Kidney capillary endothelial cell (primary cell): Measurements from ENCODE around the gene TTC23.

Experiments used
- DNase-seq: peaks from one replicate; pipeline ENCODE4 v3.0.0-alpha.2; 2018; ENCODE audit warnings: low spot score

TTC23 gene

GRCh38 chr15:99165020-99165790, 84.2 kb downstream of the TTC23 start:
- no peak for DNase-seq

- DNase-seq, result no peak
Measured at GRCh38 chr15:99164119-99164518, 85.3 kb downstream of the TTC23 start.

- DNase-seq, result no peak
Measured at GRCh38 chr15:99163271-99164062, 85.9 kb downstream of the TTC23 start.

GRCh38 chr15:99158626-99159412, 90.6 kb downstream of the TTC23 start:
- no peak for DNase-seq

- DNase-seq, result no peak
Measured at GRCh38 chr15:99157456-99157855, 91.9 kb downstream of the TTC23 start.

- no peak for DNase-seq
Measured at GRCh38 chr15:99155961-99156443, 93.4 kb downstream of the TTC23 start.

GRCh38 chr15:99154271-99154670, 95.1 kb downstream of the TTC23 start:
- DNase-seq, result no peak

- DNase-seq, result no peak
Measured at GRCh38 chr15:99153026-99153535, 96.3 kb downstream of the TTC23 start.

- no peak for DNase-seq
Measured at GRCh38 chr15:99151156-99151555, 98.2 kb downstream of the TTC23 start.

GRCh38 chr15:99149366-99149765, 100.0 kb downstream of the TTC23 start:
- DNase-seq, result no peak

GRCh38 chr15:99148851-99149276, 100.5 kb downstream of the TTC23 start:
- DNase-seq, result no peak

- DNase-seq, result no peak
Measured at GRCh38 chr15:99146661-99147060, 102.7 kb downstream of the TTC23 start.

GRCh38 chr15:99145778-99146177, 103.6 kb downstream of the TTC23 start:
- no peak for DNase-seq

- no peak for DNase-seq
Measured at GRCh38 chr15:99145005-99145404, 104.4 kb downstream of the TTC23 start.

- no peak for DNase-seq
Measured at GRCh38 chr15:99143655-99144610, 105.4 kb downstream of the TTC23 start.

- no peak for DNase-seq
Measured at GRCh38 chr15:99143242-99143641, 106.1 kb downstream of the TTC23 start.

GRCh38 chr15:99142562-99142961, 106.8 kb downstream of the TTC23 start:
- no peak for DNase-seq

GRCh38 chr15:99141943-99142342, 107.4 kb downstream of the TTC23 start:
- no peak for DNase-seq

GRCh38 chr15:99140590-99140989, 108.8 kb downstream of the TTC23 start:
- DNase-seq, result no peak

- DNase-seq, result no peak
Measured at GRCh38 chr15:99139276-99139675, 110.1 kb downstream of the TTC23 start.

- no peak for DNase-seq
Measured at GRCh38 chr15:99138491-99138982, 110.8 kb downstream of the TTC23 start.
